ENCODE results near the gene CHCHD6.
A peak's percentile ranks its signal among the peaks of the same experiment; 100 is the strongest.

Gene CHCHD6

DNA sequence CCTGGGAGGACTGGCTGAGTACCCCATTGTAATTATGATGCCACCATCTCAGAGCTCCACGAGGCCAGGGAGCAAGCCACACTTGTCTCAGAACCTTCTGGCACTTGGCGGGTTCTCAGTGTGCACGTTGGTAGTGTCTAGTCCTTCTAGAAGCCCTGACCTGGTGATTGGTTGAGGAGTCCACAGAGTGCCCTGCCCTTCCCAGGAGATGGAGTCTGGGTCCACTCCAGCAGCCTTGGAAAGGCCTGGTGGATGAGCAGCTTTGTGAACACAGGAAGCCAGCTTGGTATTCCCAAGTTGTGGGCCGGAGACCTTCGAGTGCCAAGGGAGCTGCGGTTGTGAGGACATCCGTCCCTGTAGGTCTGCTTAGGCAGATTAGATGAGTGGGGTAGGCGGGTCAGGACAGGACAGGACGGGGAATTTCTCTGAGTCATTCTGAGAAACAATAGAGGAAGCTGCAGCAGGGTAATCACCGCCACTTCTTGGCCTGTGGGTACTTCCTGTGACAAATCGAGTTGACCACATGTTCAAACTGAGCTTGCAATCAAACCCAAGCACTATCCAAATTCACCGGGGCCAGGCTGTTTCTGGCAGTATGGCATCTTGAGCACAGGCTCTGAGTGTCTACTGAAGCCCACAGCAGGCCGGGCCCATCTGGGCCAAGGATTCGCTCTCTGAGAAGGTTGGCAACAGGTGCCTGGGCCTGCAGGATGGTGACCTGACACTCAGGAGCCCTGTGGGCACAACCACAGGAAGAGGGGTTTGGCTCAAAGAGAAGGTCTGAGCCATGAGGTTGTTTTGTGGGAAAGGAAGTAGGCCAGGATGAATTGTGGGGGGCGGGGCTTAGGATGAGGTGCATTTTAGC lies 207.4 kb downstream of the CHCHD6 start:
- peak; percentile 90 for DNase-seq (ENCODE audit: low spot score)
- TF ChIP-seq, protein P1, sequence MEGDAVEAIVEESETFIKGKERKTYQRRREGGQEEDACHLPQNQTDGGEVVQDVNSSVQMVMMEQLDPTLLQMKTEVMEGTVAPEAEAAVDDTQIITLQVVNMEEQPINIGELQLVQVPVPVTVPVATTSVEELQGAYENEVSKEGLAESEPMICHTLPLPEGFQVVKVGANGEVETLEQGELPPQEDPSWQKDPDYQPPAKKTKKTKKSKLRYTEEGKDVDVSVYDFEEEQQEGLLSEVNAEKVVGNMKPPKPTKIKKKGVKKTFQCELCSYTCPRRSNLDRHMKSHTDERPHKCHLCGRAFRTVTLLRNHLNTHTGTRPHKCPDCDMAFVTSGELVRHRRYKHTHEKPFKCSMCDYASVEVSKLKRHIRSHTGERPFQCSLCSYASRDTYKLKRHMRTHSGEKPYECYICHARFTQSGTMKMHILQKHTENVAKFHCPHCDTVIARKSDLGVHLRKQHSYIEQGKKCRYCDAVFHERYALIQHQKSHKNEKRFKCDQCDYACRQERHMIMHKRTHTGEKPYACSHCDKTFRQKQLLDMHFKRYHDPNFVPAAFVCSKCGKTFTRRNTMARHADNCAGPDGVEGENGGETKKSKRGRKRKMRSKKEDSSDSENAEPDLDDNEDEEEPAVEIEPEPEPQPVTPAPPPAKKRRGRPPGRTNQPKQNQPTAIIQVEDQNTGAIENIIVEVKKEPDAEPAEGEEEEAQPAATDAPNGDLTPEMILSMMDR (IDR thresholded peaks at IDR 0.05; ENCODE audit: extremely low read depth, insufficient read depth, missing control alignments) = no peak
- in situ Hi-C loops (cut with MboI; ENCODE audit: low pct_unique_long_range_greater_than_20kb, low sequenced_read_pairs, unreplicated experiment) = no loop called here

DNA sequence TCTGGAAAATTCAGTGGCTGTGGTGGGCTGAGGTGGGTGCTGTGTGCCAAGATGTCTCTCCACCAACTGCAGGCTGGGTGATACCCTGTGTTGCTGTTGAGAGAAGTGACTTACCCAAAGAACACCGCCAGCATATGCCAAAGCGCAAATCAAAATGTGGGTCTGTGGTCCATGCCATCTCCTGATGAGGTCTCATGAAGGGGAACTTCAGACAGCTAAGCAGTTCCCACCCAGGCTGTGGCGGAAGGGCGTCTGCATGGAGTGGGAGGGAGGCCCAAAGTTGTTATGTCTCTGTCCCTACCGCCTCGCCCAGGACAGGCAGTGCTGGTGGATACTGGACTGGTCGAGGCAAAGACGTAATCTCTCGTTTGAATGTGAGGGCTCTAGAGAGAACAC lies 208.0 kb downstream of the CHCHD6 start:
- no peak for DNase-seq (ENCODE audit: low spot score)
- in situ Hi-C loops (cut with MboI; ENCODE audit: low pct_unique_long_range_greater_than_20kb, low sequenced_read_pairs, unreplicated experiment) = no loop called here
- TF ChIP-seq, protein P1 (IDR thresholded peaks at IDR 0.05; ENCODE audit: extremely low read depth, insufficient read depth, missing control alignments) = no peak

DNA sequence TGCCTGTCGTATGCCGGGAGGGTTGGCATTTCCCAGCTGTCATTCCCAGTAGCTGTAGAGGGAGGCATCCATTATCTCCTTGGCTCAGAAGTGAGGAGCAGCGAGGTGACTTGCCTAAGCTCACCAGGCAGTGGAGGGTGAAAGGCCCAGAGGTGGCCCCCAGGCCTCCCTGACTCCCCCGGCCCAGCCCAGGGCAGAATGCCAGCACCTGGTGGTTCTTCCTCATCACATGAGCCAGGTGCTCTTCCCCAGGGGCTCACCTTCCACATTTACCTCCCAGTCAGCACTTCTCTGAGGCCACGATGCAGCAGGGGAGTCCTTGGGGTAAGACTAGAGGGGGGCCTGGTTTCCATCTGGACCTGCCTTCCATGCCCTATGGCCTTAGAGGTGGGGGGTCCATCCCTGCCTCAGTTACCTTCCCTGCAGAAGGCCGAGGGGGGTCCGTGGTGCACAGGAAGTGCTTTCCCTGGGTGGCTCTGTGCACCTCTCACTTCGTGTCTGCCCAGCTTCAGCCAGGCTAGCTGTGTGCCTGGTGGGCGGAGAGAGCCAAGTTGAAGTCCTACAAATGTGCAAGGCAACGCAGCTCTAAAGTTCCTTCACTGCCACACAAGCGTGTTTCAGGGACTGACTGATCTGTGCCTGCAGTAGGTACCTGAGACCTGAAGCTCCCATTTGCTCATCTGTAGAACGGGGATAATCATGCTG lies 208.6 kb downstream of the CHCHD6 start:
- no peak for DNase-seq (ENCODE audit: low spot score)
- in situ Hi-C loops (cut with MboI; ENCODE audit: low pct_unique_long_range_greater_than_20kb, low sequenced_read_pairs, unreplicated experiment) = no loop called here
- TF ChIP-seq, protein P1 (IDR thresholded peaks at IDR 0.05; ENCODE audit: extremely low read depth, insufficient read depth, missing control alignments) = no peak

DNA sequence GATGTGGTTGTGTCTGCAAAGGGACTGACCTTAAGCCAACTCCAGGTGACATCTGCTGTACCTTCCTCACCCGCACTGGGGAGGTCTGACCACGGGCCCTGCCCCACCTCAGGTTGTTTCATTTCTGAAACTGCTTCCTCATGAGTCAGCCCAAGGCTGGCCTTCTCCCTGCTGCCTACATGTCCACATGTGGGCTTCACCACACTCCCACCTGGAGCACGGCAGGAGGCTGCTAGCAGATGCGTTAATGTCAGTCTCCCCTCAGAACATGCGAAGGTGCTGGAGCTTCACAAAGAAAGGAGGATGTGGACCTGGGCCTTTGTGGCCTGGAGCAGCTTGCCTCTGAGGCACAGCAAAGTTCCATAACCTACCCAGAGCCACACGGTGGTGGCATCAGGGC lies 209.5 kb downstream of the CHCHD6 start:
- no peak for DNase-seq (ENCODE audit: low spot score)
- TF ChIP-seq, protein P1 (IDR thresholded peaks at IDR 0.05; ENCODE audit: extremely low read depth, insufficient read depth, missing control alignments) = no peak

DNA sequence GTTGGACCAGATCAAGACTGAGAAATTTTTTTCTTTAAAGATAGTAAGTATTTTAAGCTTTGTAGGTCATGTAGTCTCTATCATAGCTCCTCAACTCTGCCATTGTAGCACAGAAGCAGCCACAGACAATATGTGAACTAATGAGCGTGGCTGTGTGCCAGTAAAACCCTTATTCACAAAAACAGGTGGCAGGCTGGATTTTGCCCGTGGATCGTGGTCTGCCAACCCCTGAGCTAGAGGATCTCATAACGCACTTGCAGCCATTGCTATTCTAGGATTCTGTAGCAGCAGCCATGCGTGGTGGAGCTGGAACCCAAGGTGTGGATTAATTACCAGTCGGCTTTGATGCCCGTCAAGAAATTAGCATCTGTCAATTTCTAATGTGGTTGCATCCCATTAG lies 210.2 kb downstream of the CHCHD6 start:
- TF ChIP-seq, protein P1 (IDR thresholded peaks at IDR 0.05; ENCODE audit: extremely low read depth, insufficient read depth, missing control alignments) = no peak
- in situ Hi-C loops (cut with MboI; ENCODE audit: low pct_unique_long_range_greater_than_20kb, low sequenced_read_pairs, unreplicated experiment) = no loop called here
- DNase-seq (ENCODE audit: low spot score) = no peak

More for the DNA sequence above, 209.5 kb downstream of the CHCHD6 start:
- in situ Hi-C loops (cut with MboI; ENCODE audit: low pct_unique_long_range_greater_than_20kb, low sequenced_read_pairs, unreplicated experiment) = no loop called here

DNA sequence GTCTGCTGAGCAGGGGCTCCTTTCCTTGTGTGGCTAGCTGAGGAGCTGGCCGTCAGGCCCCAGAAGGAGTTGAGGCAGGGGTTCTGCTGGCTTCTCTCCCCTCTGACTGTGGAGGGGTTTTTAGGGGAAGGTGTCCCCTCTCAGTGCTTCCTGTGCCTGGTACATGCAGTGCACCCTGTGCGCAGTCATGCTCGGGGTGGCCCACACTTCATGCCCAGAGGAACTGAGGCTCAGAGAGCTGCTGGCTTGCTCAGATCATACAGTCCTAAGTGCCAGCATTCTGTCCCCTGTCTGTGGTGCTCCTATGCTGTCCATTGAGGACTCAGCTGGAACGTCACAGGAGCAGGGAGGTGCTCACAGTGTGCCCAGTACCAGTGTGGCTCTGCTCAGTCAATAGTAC lies 211.0 kb downstream of the CHCHD6 start:
- TF ChIP-seq, protein P1 (IDR thresholded peaks at IDR 0.05; ENCODE audit: extremely low read depth, insufficient read depth, missing control alignments) = no peak
- in situ Hi-C loops (cut with MboI; ENCODE audit: low pct_unique_long_range_greater_than_20kb, low sequenced_read_pairs, unreplicated experiment) = no loop called here
- DNase-seq (ENCODE audit: low spot score) = no peak
